Stimulated activated CD4-positive, alpha-beta T cell treated with anti-CD3 and anti-CD28 coated beads, Interleukin-1b, Interleukin-23, amount 100 ng/mL, for 1 hour (primary cell): Measurements from ENCODE around the gene SNAP29.
"Not testable (repeated sequence)": the region's sequence is repeated elsewhere in the genome, so short reads cannot be mapped to it uniquely, and the experiment has no call there.

Experiments used
- DNase-seq, 2 donors: peaks; one replicate each; pipeline ENCODE4 v3.0.0-alpha.2; 2020; ENCODE audit warnings: low read depth in 2 of 2

SNAP29 gene

GRCh38 chr22:20930435-20930834, 71.6 kb downstream of the SNAP29 start:
- DNase-seq, result not testable (repeated sequence)

- DNase-seq, result no peak
Observed at GRCh38 chr22:20931126-20931654, 72.4 kb downstream of the SNAP29 start.

GRCh38 chr22:20933910-20934309, 75.1 kb downstream of the SNAP29 start:
- no peak for DNase-seq

- not testable (repeated sequence) for DNase-seq
Observed at GRCh38 chr22:20935049-20935448, 76.2 kb downstream of the SNAP29 start.

GRCh38 chr22:20935780-20936539, 77.2 kb downstream of the SNAP29 start:
- DNase-seq, result not testable (repeated sequence)

- no peak for DNase-seq
Observed at GRCh38 chr22:20937031-20937793, 78.4 kb downstream of the SNAP29 start.

GRCh38 chr22:20937794-20938671, 79.2 kb downstream of the SNAP29 start:
- no peak for DNase-seq

- DNase-seq, result not testable (repeated sequence)
Observed at GRCh38 chr22:20939457-20940185, 80.8 kb downstream of the SNAP29 start.

- no peak for DNase-seq
Observed at GRCh38 chr22:20940186-20940651, 81.4 kb downstream of the SNAP29 start.
